Epithelial cell of esophagus (primary cell): ENCODE data around the gene PLAAT5.
"Not testable (repeated sequence)": the region's sequence is repeated elsewhere in the genome, so short reads cannot be mapped to it uniquely, and the experiment has no call there.

ENCODE experiments used
- DNase-seq: peaks from one replicate; pipeline ENCODE4 v3.0.0; 2010; ENCODE audit warnings: low read depth
- H3K4me3 ChIP-seq: 2 replicates; pipeline ENCODE4 v1.5.1; 2011; ENCODE audit warnings: mild to moderate bottlenecking, low read length, control low read depth
- TF ChIP-seq, protein P1 (sequence below): IDR thresholded peaks from 2 replicates; pipeline ENCODE4 v1.5.1; 2011; ENCODE audit warnings: low read depth, mild to moderate bottlenecking, low read length, control low read depth, inconsistent platforms; ENCODE audit not compliant: insufficient read depth; ENCODE audit errors: missing control alignments

The PLAAT5 gene

DNA sequence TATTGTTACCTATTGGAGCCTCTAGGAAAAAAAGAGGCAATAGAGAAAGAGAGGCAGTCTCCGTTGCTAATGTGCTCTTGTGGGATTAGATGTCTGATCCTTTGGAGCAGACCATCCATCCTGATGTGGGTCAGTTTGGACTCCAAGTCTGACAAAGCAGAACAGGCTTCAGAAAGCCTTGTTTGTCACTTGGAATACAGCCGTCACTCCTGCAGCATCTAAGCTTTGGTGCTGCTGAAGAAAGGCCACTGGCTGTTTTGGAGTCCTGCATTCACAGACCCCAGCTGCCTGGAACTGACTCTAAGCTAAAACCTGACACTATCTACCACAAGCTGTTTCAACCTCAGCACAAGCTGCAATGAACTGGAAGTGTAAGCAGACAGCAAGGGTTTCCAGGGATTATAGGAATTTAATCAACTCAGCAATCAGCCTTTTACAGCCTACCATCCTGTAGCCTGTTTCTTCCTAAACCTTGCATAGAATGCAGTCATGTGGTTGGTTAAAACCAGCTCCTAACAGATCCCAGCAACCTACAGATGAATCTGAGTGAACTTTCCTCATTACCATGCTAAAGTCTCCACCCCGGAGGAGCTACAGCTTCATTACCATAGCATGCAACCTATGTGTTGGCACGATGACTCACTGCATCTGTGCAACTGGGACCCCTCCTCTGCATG is 42.0 kb upstream of the PLAAT5 start:
- H3K4me3 ChIP-seq, result no peak overlapping the region
- DNase-seq, result no peak

DNA sequence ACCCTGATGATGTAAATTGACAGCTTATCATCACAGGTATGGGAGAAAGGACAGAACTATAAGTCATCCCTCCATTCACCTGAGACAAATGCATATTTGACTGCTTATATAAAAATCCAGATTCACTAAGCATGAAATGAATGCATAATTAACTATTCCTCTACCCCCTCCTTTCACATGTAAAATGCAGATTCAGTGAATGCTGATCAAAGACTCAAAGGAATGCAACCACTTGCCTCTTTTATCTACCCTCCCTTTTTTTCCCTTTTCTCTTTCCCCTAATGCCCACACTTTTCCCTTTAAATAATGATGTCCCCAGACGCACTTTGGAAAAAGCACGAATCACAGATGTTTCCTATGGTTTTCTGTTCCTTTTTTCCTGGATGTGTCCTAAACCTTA is 41.1 kb upstream of the PLAAT5 start:
- TF ChIP-seq, protein P1, sequence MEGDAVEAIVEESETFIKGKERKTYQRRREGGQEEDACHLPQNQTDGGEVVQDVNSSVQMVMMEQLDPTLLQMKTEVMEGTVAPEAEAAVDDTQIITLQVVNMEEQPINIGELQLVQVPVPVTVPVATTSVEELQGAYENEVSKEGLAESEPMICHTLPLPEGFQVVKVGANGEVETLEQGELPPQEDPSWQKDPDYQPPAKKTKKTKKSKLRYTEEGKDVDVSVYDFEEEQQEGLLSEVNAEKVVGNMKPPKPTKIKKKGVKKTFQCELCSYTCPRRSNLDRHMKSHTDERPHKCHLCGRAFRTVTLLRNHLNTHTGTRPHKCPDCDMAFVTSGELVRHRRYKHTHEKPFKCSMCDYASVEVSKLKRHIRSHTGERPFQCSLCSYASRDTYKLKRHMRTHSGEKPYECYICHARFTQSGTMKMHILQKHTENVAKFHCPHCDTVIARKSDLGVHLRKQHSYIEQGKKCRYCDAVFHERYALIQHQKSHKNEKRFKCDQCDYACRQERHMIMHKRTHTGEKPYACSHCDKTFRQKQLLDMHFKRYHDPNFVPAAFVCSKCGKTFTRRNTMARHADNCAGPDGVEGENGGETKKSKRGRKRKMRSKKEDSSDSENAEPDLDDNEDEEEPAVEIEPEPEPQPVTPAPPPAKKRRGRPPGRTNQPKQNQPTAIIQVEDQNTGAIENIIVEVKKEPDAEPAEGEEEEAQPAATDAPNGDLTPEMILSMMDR, result no peak
- no peak for DNase-seq
- no peak overlapping the region for H3K4me3 ChIP-seq

More for the DNA sequence above, 42.0 kb upstream of the PLAAT5 start:
- TF ChIP-seq, protein P1, result no peak

DNA sequence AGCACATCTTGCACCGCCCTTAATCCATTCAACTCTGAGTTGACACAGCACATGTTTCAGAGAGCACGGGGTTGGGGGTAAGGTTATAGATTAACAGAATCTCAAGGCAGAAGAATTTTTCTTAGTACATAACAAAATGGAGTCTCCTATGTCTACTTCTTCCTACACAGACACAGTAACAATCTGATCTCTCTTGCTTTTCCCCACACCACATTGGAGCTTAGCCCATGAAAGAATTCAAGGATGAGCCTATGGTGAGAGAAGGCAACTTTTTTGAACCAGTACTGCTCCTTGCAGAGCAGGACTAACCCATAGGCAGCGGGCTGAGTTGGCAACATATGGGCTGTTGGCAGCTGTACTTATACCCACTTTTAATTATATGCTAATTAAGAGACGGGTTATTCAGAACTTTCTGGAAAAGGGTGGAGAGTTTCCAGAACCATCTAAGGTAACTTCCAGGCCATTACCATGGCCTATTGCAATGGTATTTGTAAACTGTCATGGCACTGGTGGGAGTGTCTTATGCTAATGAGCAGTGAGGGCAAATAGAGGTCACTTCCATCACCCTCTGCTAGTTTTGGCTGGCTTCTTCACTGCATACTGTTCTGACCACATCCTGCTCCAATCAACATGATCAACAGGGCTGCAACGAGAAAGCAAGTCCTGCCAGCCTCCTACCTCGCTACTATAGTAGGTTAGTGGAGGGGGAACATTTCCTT is 40.3 kb upstream of the PLAAT5 start:
- DNase-seq, result peak; percentile 58
- H3K4me3 ChIP-seq, result not testable (repeated sequence)

DNA sequence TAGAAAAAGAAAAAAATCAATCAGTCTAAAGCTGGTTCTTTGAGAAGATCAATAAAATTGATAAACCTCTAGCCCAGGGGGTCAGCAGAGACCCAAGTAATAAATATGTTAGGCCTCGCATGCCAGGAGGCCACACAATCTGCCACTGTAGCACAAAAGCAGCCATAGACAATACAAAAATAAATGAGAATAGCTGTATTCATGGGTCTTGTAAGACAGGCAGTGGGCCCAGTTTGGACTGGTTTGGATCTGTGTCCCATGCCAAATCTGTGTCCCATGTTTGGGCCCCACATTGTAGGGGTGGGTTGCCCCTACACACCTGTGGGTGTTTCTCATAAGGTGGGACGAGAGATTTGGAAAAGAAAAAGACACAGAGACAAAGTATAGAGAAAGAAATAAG is 39.1 kb upstream of the PLAAT5 start:
- DNase-seq, result no peak
- TF ChIP-seq, protein P1, result no peak
- no peak overlapping the region for H3K4me3 ChIP-seq

DNA sequence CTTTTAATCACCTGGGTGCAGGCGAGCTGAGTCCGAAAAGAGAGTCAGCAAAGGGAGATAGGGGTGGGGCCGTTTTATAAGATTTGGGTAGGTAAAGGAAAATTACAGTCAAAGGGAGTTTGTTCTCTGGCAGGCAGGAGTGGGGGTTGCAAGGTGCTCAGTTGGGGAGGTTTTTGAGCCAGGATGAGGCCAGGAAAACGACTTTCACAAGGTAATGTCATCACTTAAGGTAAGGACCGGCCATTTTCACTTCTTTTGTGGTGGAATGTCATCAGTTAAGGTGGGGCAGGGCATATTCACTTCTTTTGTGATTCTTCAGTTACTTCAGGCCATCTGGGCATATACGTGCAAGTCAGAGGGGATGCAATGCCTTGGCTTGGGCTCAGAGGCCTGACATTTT is 38.4 kb upstream of the PLAAT5 start:
- DNase-seq, H3K4me3 ChIP-seq: not testable (repeated sequence)

DNA sequence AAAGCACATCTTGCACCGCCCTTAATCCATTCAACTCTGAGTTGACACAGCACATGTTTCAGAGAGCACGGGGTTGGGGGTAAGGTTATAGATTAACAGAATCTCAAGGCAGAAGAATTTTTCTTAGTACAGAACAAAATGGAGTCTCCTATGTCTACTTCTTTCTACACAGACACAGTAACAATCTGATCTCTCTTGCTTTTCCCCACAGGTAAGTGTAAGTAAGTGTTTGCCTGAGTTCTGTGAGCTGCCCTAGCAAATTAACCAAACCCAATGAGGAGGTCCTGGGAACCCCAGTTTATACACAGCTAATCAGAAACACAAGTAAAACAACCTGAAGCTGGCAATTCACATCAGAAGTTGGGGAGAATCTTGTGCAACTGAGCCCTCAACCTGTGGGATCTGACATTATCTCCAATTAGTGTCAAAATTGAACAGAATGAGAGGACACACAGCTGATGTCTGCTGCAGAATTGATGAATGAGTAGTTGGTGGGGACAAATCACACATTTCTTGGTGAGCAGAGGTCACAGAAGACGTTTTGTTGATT is 37.8 kb upstream of the PLAAT5 start:
- not testable (repeated sequence) for H3K4me3 ChIP-seq, DNase-seq

DNA sequence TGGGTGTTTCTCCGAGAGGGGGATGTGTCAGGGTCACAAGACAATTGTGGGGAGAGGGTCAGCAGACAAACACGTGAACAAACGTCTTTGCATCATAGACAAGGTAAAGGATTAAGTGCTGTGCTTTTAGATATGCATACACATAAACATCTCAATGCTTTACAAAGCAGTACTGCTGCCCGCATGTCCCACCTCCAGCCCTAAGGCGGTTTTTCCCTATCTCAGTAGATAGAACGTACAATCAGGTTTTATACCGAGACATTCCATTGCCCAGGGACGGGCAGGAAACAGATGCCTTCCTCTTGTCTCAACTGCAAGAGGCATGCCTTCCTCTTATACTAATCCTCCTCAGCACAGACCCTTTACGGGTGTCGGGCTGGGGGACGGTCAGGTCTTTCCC is 37.2 kb upstream of the PLAAT5 start:
- DNase-seq, H3K4me3 ChIP-seq: not testable (repeated sequence)

DNA sequence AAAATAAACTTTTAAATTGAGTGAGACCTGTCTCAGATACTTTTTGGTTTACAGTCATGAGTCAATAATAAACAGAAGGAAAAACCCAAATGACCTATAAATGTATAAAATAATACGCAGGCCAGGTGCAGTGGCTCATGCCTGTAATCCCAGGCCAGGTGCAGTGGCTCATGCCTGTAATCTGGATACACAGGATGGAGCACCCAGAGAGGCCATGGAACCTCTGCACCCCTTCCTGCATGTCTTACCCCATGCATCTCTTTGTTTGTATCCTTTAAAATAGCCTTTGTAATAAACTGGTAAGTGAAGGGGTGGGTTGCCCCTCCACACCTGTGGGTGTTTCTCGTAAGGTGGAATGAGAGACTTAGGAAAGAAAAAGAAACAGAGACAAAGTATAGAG is 36.7 kb upstream of the PLAAT5 start:
- TF ChIP-seq, protein P1, result no peak
- no peak for DNase-seq
- no peak overlapping the region for H3K4me3 ChIP-seq

DNA sequence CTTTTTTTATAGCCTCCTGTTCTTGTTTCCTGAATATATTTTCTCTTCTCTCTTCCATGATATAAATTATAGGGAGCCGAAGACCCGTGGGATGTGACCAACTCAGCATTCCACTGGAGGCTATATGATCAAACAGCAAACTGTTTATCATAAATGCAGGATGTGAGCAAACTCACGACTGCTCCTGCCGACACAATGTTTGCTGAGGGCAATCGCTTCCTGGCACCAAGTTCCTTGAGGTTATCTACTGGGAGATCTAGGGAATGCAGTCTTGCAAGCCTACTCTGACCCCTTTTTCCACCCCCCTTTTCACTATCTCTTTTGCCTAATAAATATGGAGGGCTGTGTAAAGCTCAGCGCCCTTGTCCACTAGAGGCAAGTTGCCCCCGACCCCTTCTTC is 32.2 kb upstream of the PLAAT5 start:
- TF ChIP-seq, protein P1, result no peak
- DNase-seq, result no peak
- H3K4me3 ChIP-seq, result no peak overlapping the region
